ENCODE data around the gene ANXA10.

Gene ANXA10

GRCh38 chr4:168139336-168139735 is 47.0 kb downstream of the ANXA10 start:
- H3K36me3 ChIP-seq (ENCODE audit: control insufficient read depth, insufficient read depth, low read length), result peaks cover 11% of the 10 kb centered on the region
- no peaks in the 10 kb centered on the region for H3K27me3 ChIP-seq (ENCODE audit: control insufficient read depth, insufficient read depth, low read length)
- H3K4me3 ChIP-seq (ENCODE audit: low read length), result no peak overlapping the region
- no peaks in the 10 kb centered on the region for H3K9me3 ChIP-seq (ENCODE audit: control insufficient read depth, low read length)
- no peak overlapping the region for H3K9ac ChIP-seq (ENCODE audit: low read length)
- H3K4me1 ChIP-seq (ENCODE audit: control insufficient read depth, insufficient read depth, low read length), result peaks cover 8% of the 10 kb centered on the region

- H3K4me1 ChIP-seq (ENCODE audit: control insufficient read depth, insufficient read depth, low read length), result peaks cover 8% of the 10 kb centered on the region
- no peaks in the 10 kb centered on the region for H3K27me3 ChIP-seq (ENCODE audit: control insufficient read depth, insufficient read depth, low read length)
- H3K9me3 ChIP-seq (ENCODE audit: control insufficient read depth, low read length), result no peaks in the 10 kb centered on the region
- H3K9ac ChIP-seq (ENCODE audit: low read length), result no peak overlapping the region
- peaks cover 14% of the 10 kb centered on the region for H3K36me3 ChIP-seq (ENCODE audit: control insufficient read depth, insufficient read depth, low read length)
- H3K4me3 ChIP-seq (ENCODE audit: low read length), result no peak overlapping the region
Measured at GRCh38 chr4:168141733-168142132, 49.4 kb downstream of the ANXA10 start.

GRCh38 chr4:168143601-168144000 is 51.3 kb downstream of the ANXA10 start:
- Histone ChIP-seq H3K4me1 (ENCODE audit: control insufficient read depth, insufficient read depth, low read length) (peaks cover 4% of the 10 kb centered on the region), H3K9ac (ENCODE audit: low read length) (no peak overlapping the region), H3K9me3 (ENCODE audit: control insufficient read depth, low read length) (no peaks in the 10 kb centered on the region), H3K4me3 (ENCODE audit: low read length) (no peak overlapping the region), H3K27me3 (ENCODE audit: control insufficient read depth, insufficient read depth, low read length) (no peaks in the 10 kb centered on the region), H3K36me3 (ENCODE audit: control insufficient read depth, insufficient read depth, low read length) (peaks cover 14% of the 10 kb centered on the region)

GRCh38 chr4:168150420-168151050 is 58.2 kb downstream of the ANXA10 start:
- H3K9ac ChIP-seq (ENCODE audit: low read length), result no peak overlapping the region
- H3K9me3 ChIP-seq (ENCODE audit: control insufficient read depth, low read length), result no peaks in the 10 kb centered on the region
- H3K27me3 ChIP-seq (ENCODE audit: control insufficient read depth, insufficient read depth, low read length), result no peaks in the 10 kb centered on the region
- peaks cover 6% of the 10 kb centered on the region for H3K36me3 ChIP-seq (ENCODE audit: control insufficient read depth, insufficient read depth, low read length)
- H3K4me1 ChIP-seq (ENCODE audit: control insufficient read depth, insufficient read depth, low read length), result peaks cover 3% of the 10 kb centered on the region
- H3K4me3 ChIP-seq (ENCODE audit: low read length), result no peak overlapping the region

- H3K4me3 ChIP-seq (ENCODE audit: low read length), result no peak overlapping the region
- H3K9ac ChIP-seq (ENCODE audit: low read length), result no peak overlapping the region
- peaks cover 3% of the 10 kb centered on the region for H3K4me1 ChIP-seq (ENCODE audit: control insufficient read depth, insufficient read depth, low read length)
- peaks cover 6% of the 10 kb centered on the region for H3K36me3 ChIP-seq (ENCODE audit: control insufficient read depth, insufficient read depth, low read length)
- no peaks in the 10 kb centered on the region for H3K27me3 ChIP-seq (ENCODE audit: control insufficient read depth, insufficient read depth, low read length)
- no peaks in the 10 kb centered on the region for H3K9me3 ChIP-seq (ENCODE audit: control insufficient read depth, low read length)
Measured at GRCh38 chr4:168151327-168151726, 59.0 kb downstream of the ANXA10 start.

- H3K4me1 ChIP-seq (ENCODE audit: control insufficient read depth, insufficient read depth, low read length), result peaks cover 3% of the 10 kb centered on the region
- H3K36me3 ChIP-seq (ENCODE audit: control insufficient read depth, insufficient read depth, low read length), result peaks cover 6% of the 10 kb centered on the region
- no peaks in the 10 kb centered on the region for H3K27me3 ChIP-seq (ENCODE audit: control insufficient read depth, insufficient read depth, low read length)
- H3K9me3 ChIP-seq (ENCODE audit: control insufficient read depth, low read length), result no peaks in the 10 kb centered on the region
- no peak overlapping the region for H3K9ac ChIP-seq (ENCODE audit: low read length)
- H3K4me3 ChIP-seq (ENCODE audit: low read length), result no peak overlapping the region
Measured at GRCh38 chr4:168152837-168153500, 60.6 kb downstream of the ANXA10 start.

- Histone ChIP-seq H3K4me1 (ENCODE audit: control insufficient read depth, insufficient read depth, low read length) (peaks cover 3% of the 10 kb centered on the region), H3K4me3 (ENCODE audit: low read length) (no peak overlapping the region), H3K27me3 (ENCODE audit: control insufficient read depth, insufficient read depth, low read length) (no peaks in the 10 kb centered on the region), H3K9me3 (ENCODE audit: control insufficient read depth, low read length) (no peaks in the 10 kb centered on the region), H3K36me3 (ENCODE audit: control insufficient read depth, insufficient read depth, low read length) (peaks cover 6% of the 10 kb centered on the region), H3K9ac (ENCODE audit: low read length) (no peak overlapping the region)
Measured at GRCh38 chr4:168153596-168154440, 61.5 kb downstream of the ANXA10 start.

GRCh38 chr4:168154546-168155277 is 62.4 kb downstream of the ANXA10 start:
- Histone ChIP-seq H3K4me3 (ENCODE audit: low read length) (no peak overlapping the region), H3K4me1 (ENCODE audit: control insufficient read depth, insufficient read depth, low read length) (peaks cover 3% of the 10 kb centered on the region), H3K9ac (ENCODE audit: low read length) (no peak overlapping the region), H3K36me3 (ENCODE audit: control insufficient read depth, insufficient read depth, low read length) (peaks cover 6% of the 10 kb centered on the region), H3K9me3 (ENCODE audit: control insufficient read depth, low read length) (no peaks in the 10 kb centered on the region), H3K27me3 (ENCODE audit: control insufficient read depth, insufficient read depth, low read length) (no peaks in the 10 kb centered on the region)

- no peaks in the 10 kb centered on the region for H3K9me3 ChIP-seq (ENCODE audit: control insufficient read depth, low read length)
- peaks cover 23% of the 10 kb centered on the region for H3K4me1 ChIP-seq (ENCODE audit: control insufficient read depth, insufficient read depth, low read length)
- H3K9ac ChIP-seq (ENCODE audit: low read length), result no peak overlapping the region
- no peak overlapping the region for H3K4me3 ChIP-seq (ENCODE audit: low read length)
- peaks cover 9% of the 10 kb centered on the region for H3K36me3 ChIP-seq (ENCODE audit: control insufficient read depth, insufficient read depth, low read length)
- H3K27me3 ChIP-seq (ENCODE audit: control insufficient read depth, insufficient read depth, low read length), result no peaks in the 10 kb centered on the region
Measured at GRCh38 chr4:168162604-168163003, 70.3 kb downstream of the ANXA10 start.

- H3K36me3 ChIP-seq (ENCODE audit: control insufficient read depth, insufficient read depth, low read length), result peaks cover 9% of the 10 kb centered on the region
- H3K4me3 ChIP-seq (ENCODE audit: low read length), result no peak overlapping the region
- H3K9ac ChIP-seq (ENCODE audit: low read length), result no peak overlapping the region
- H3K27me3 ChIP-seq (ENCODE audit: control insufficient read depth, insufficient read depth, low read length), result no peaks in the 10 kb centered on the region
- H3K9me3 ChIP-seq (ENCODE audit: control insufficient read depth, low read length), result no peaks in the 10 kb centered on the region
- peaks cover 23% of the 10 kb centered on the region for H3K4me1 ChIP-seq (ENCODE audit: control insufficient read depth, insufficient read depth, low read length)
Measured at GRCh38 chr4:168163106-168163505, 70.8 kb downstream of the ANXA10 start.

- no peak overlapping the region for H3K9ac ChIP-seq (ENCODE audit: low read length)
- H3K27me3 ChIP-seq (ENCODE audit: control insufficient read depth, insufficient read depth, low read length), result no peaks in the 10 kb centered on the region
- H3K4me3 ChIP-seq (ENCODE audit: low read length), result no peak overlapping the region
Measured at GRCh38 chr4:168164045-168164444, 71.7 kb downstream of the ANXA10 start.

More at GRCh38 chr4:168164045-168164444, 71.7 kb downstream of the ANXA10 start:
- H3K36me3 ChIP-seq (ENCODE audit: control insufficient read depth, insufficient read depth, low read length), result peaks cover 9% of the 10 kb centered on the region
- H3K9me3 ChIP-seq (ENCODE audit: control insufficient read depth, low read length), result no peaks in the 10 kb centered on the region
- H3K4me1 ChIP-seq (ENCODE audit: control insufficient read depth, insufficient read depth, low read length), result peaks cover 23% of the 10 kb centered on the region
